Putamen (tissue), 1 donor: Measurements from ENCODE around the gene SOAT1.
A peak's percentile ranks its signal among the peaks of the same experiment; 100 is the strongest.
"Not testable (repeated sequence)": the region's sequence is repeated elsewhere in the genome, so short reads cannot be mapped to it uniquely, and the experiment has no call there.

Experiments
- DNase-seq: peaks from one replicate; pipeline ENCODE4 v3.0.0-alpha.2; 2016; ENCODE audit warnings: low spot score

SOAT1 gene

GRCh38 chr1:179353546-179353945 lies 59.9 kb downstream of the SOAT1 start:
- DNase-seq: no peak

GRCh38 chr1:179361631-179362030 lies 68.0 kb downstream of the SOAT1 start:
- DNase-seq: not testable (repeated sequence)

GRCh38 chr1:179365342-179366092 lies 71.9 kb downstream of the SOAT1 start, which contains the start of gene AXDND1:
AXDND1 (plus strand) TSS chr1:179365971; CDS start chr1:179366510, 539 bp downstream.
- peak; percentile 81 for DNase-seq

- peak; percentile 22 for DNase-seq
Observed at GRCh38 chr1:179366093-179366800, 72.7 kb downstream of the SOAT1 start.

- peak; percentile 45 for DNase-seq
Observed at GRCh38 chr1:179369751-179370341, 76.2 kb downstream of the SOAT1 start.

- no peak for DNase-seq
Observed at GRCh38 chr1:179372160-179372559, 78.6 kb downstream of the SOAT1 start.

GRCh38 chr1:179376223-179376622 lies 82.6 kb downstream of the SOAT1 start:
- no peak for DNase-seq

- no peak for DNase-seq
Observed at GRCh38 chr1:179380299-179380698, 86.7 kb downstream of the SOAT1 start.

- no peak for DNase-seq
Observed at GRCh38 chr1:179384027-179384426, 90.4 kb downstream of the SOAT1 start.

- no peak for DNase-seq
Observed at GRCh38 chr1:179385510-179385909, 91.9 kb downstream of the SOAT1 start.

GRCh38 chr1:179393721-179394120 lies 100.1 kb downstream of the SOAT1 start:
- DNase-seq: no peak

- not testable (repeated sequence) for DNase-seq
Observed at GRCh38 chr1:179399399-179399798, 105.8 kb downstream of the SOAT1 start.
